ENCODE results near the gene SPSB2. TPM values are rescaled to one million over a fixed set of nuclear protein-coding genes. Genes with fewer than 3 reads are reported as not detected.

SPSB2 gene
- polyA plus RNA-seq, 1 donor from 2014 or later = 12.8 TPM

GRCh38 chr12:6863033-6863432, 10.1 kb downstream of the SPSB2 start:
- Histone ChIP-seq H3K9me2 (ENCODE audit: insufficient read depth, low read length) (no peaks in the 10 kb centered on the region), H2AFZ (ENCODE audit: low read depth, low read length) (no peak overlapping the region), H3K36me3 (ENCODE audit: insufficient read depth, low read length) (no peaks in the 10 kb centered on the region), H3K27ac (ENCODE audit: low read length) (no peak overlapping the region), H3K9me3 (ENCODE audit: low read length) (no peaks in the 10 kb centered on the region), H3K9ac (ENCODE audit: low read length) (no peak overlapping the region), H3K4me2 (ENCODE audit: low read length) (no peak overlapping the region), H3F3A (ENCODE audit: insufficient read depth, low read length, poor library complexity, severe bottlenecking) (peaks cover 3% of the 10 kb centered on the region), H3K79me2 (replicated peaks; ENCODE audit: insufficient read depth, low read length) (no peaks in the 10 kb centered on the region), H3K4me3 (ENCODE audit: low read length) (no peak overlapping the region), H4K20me1 (ENCODE audit: insufficient read depth) (no peaks in the 10 kb centered on the region), H3K27me3 (ENCODE audit: insufficient read depth, low read depth, low read length) (no peaks in the 10 kb centered on the region)
- no peak for TF ChIP-seq EZH2 (IDR thresholded peaks at IDR 0.05; ENCODE audit: borderline replicate concordance, insufficient read depth, low read length, poor library complexity, severe bottlenecking)
- no peak for TF ChIP-seq MXI1 (conservative IDR thresholded peaks at IDR 0.05; ENCODE audit: poor library complexity, severe bottlenecking)
- TF ChIP-seq TAF1 (IDR thresholded peaks at IDR 0.05; ENCODE audit: low read depth) = no peak
- no peak for TF ChIP-seq SMC3 (conservative IDR thresholded peaks at IDR 0.05; ENCODE audit: poor library complexity)
- TF ChIP-seq CTCF (IDR thresholded peaks at IDR 0.05; ENCODE audit: poor library complexity, severe bottlenecking) = no peak
- TF ChIP-seq POLR2AphosphoS5 (IDR thresholded peaks at IDR 0.05) = no peak
- TF ChIP-seq EP300 (conservative IDR thresholded peaks at IDR 0.05; ENCODE audit: poor library complexity, severe bottlenecking) = no peak
- TF ChIP-seq REST (IDR thresholded peaks at IDR 0.05; ENCODE audit: borderline replicate concordance) = no peak
- TF ChIP-seq RAD21 (conservative IDR thresholded peaks at IDR 0.05) = no peak

GRCh38 chr12:6861391-6861790, 11.7 kb downstream of the SPSB2 start:
- Histone ChIP-seq H3K27ac (ENCODE audit: low read length) (no peak overlapping the region), H3F3A (ENCODE audit: insufficient read depth, low read length, poor library complexity, severe bottlenecking) (no peaks in the 10 kb centered on the region), H3K79me2 (replicated peaks; ENCODE audit: insufficient read depth, low read length) (no peaks in the 10 kb centered on the region), H3K4me2 (ENCODE audit: low read length) (no peak overlapping the region), H3K36me3 (ENCODE audit: insufficient read depth, low read length) (peaks cover 4% of the 10 kb centered on the region), H4K20me1 (ENCODE audit: insufficient read depth) (no peaks in the 10 kb centered on the region), H3K9ac (ENCODE audit: low read length) (no peak overlapping the region), H3K27me3 (ENCODE audit: insufficient read depth, low read depth, low read length) (no peaks in the 10 kb centered on the region), H3K9me2 (ENCODE audit: insufficient read depth, low read length) (no peaks in the 10 kb centered on the region), H3K9me3 (ENCODE audit: low read length) (no peaks in the 10 kb centered on the region), H2AFZ (ENCODE audit: low read depth, low read length) (no peak overlapping the region), H3K4me3 (ENCODE audit: low read length) (no peak overlapping the region)
- TF ChIP-seq MXI1 (conservative IDR thresholded peaks at IDR 0.05; ENCODE audit: poor library complexity, severe bottlenecking) = no peak
- TF ChIP-seq SMC3 (conservative IDR thresholded peaks at IDR 0.05; ENCODE audit: poor library complexity) = no peak
- TF ChIP-seq REST (IDR thresholded peaks at IDR 0.05; ENCODE audit: borderline replicate concordance) = no peak
- TF ChIP-seq TAF1 (IDR thresholded peaks at IDR 0.05; ENCODE audit: low read depth) = no peak
- TF ChIP-seq EP300 (conservative IDR thresholded peaks at IDR 0.05; ENCODE audit: poor library complexity, severe bottlenecking) = no peak
- no peak for TF ChIP-seq POLR2AphosphoS5 (IDR thresholded peaks at IDR 0.05)
- TF ChIP-seq RAD21 (conservative IDR thresholded peaks at IDR 0.05) = no peak
- no peak for TF ChIP-seq CTCF (IDR thresholded peaks at IDR 0.05; ENCODE audit: poor library complexity, severe bottlenecking)
- no peak for TF ChIP-seq EZH2 (IDR thresholded peaks at IDR 0.05; ENCODE audit: borderline replicate concordance, insufficient read depth, low read length, poor library complexity, severe bottlenecking)
